ENCODE results near the gene TSEN2.

The TSEN2 gene

GRCh38 chr3:12558706-12559105, 74.4 kb downstream of the TSEN2 start:
- TF ChIP-seq, protein P1, sequence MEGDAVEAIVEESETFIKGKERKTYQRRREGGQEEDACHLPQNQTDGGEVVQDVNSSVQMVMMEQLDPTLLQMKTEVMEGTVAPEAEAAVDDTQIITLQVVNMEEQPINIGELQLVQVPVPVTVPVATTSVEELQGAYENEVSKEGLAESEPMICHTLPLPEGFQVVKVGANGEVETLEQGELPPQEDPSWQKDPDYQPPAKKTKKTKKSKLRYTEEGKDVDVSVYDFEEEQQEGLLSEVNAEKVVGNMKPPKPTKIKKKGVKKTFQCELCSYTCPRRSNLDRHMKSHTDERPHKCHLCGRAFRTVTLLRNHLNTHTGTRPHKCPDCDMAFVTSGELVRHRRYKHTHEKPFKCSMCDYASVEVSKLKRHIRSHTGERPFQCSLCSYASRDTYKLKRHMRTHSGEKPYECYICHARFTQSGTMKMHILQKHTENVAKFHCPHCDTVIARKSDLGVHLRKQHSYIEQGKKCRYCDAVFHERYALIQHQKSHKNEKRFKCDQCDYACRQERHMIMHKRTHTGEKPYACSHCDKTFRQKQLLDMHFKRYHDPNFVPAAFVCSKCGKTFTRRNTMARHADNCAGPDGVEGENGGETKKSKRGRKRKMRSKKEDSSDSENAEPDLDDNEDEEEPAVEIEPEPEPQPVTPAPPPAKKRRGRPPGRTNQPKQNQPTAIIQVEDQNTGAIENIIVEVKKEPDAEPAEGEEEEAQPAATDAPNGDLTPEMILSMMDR (IDR thresholded peaks at IDR 0.05) = no peak
- DNase-seq (ENCODE audit: low spot score) = no peak
- H3K27ac ChIP-seq = no peak overlapping the region
- H3K4me3 ChIP-seq = peak overlapping the region; percentile 91

DNA sequence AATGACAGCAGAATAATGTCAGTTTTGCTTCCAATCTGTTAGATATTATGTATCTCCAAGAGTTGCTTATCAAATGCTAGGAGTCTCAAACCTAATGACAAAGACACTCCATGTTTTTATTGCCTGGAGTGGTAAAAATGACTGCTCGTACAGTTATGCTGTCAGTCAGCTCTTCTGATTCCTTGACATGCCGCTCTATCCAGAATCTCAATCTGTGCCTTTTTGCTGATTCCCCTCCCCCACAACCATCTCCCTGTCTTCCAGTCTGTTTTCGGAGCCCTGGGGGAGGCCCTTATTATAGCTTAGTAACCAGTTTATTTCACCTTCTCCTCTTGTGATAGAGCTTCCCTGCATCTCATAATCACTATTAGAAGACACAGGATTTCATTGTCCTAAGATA, 75.2 kb downstream of the TSEN2 start:
- TF ChIP-seq, protein P1 (IDR thresholded peaks at IDR 0.05) = no peak
- no peak overlapping the region for H3K4me3 ChIP-seq
- no peak overlapping the region for H3K27ac ChIP-seq
- DNase-seq (ENCODE audit: low spot score) = no peak

- no peak for DNase-seq (ENCODE audit: low spot score)
- Histone ChIP-seq H3K4me3 (no peak overlapping the region), H3K27ac (no peak overlapping the region)
- TF ChIP-seq, protein P1 (IDR thresholded peaks at IDR 0.05) = no peak
Observed at GRCh38 chr3:12560505-12561190, 76.4 kb downstream of the TSEN2 start.

GRCh38 chr3:12561397-12561796, 77.1 kb downstream of the TSEN2 start:
- TF ChIP-seq, protein P1 (IDR thresholded peaks at IDR 0.05) = no peak
- Histone ChIP-seq H3K4me3 (no peak overlapping the region), H3K27ac (no peak overlapping the region)
- DNase-seq (ENCODE audit: low spot score) = no peak

DNA sequence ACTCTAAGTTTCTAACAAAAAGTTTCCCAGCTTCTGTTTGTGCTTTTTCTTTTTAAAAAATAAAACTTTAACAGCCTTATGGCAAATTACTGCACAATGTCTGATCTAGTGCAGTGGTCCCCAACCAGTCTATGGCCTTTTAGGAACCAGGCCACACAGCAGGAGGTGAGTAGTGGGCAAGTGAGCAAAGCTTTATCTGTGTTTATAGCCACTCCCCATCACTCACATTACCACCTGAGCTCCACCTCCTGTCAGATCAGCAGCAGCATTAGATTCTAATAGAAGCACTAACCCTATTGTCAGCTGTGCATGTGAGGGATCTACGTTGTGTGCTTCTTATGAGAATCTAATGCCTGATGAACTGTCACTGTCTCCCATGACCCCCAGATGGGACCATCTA, 78.2 kb downstream of the TSEN2 start:
- TF ChIP-seq, protein P1 (IDR thresholded peaks at IDR 0.05) = no peak
- no peak for DNase-seq (ENCODE audit: low spot score)
- Histone ChIP-seq H3K4me3 (no peak overlapping the region), H3K27ac (no peak overlapping the region)

DNA sequence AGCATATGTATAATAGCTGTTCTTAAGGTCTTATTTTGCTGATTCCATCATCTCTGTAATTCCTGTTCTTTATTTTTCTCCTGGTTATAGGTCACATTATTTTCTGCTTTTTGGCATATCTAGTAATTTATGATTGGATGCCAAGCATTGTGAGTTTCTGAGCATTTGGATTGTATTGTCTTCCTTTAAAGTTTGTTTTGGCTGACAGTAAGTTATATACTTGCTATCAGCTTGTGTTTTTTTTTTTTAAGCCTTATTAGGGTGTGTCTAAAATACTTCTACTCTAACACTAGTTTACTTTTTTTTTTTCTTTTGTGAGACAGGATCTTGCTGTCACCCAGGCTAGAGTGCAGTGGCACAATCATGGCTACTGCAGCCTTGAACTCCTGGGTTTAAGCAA, 82.7 kb downstream of the TSEN2 start:
- Histone ChIP-seq H3K27ac (no peak overlapping the region), H3K4me3 (no peak overlapping the region)
- TF ChIP-seq, protein P1 (IDR thresholded peaks at IDR 0.05) = no peak
- DNase-seq (ENCODE audit: low spot score) = no peak

- DNase-seq (ENCODE audit: low spot score) = no peak
- H3K4me3 ChIP-seq = no peak overlapping the region
- H3K27ac ChIP-seq = no peak overlapping the region
- TF ChIP-seq, protein P1 (IDR thresholded peaks at IDR 0.05) = no peak
Observed at GRCh38 chr3:12568747-12569146, 84.5 kb downstream of the TSEN2 start.

Measured in coronary artery (tissue), 2 donors.